ELR (cell line): ENCODE results near the gene GABRG3.

ENCODE experiments used
- DNase-seq: peaks from one replicate; pipeline ENCODE4 v3.0.0-alpha.2; 2015; ENCODE audit warnings: low read depth

Gene GABRG3

DNA sequence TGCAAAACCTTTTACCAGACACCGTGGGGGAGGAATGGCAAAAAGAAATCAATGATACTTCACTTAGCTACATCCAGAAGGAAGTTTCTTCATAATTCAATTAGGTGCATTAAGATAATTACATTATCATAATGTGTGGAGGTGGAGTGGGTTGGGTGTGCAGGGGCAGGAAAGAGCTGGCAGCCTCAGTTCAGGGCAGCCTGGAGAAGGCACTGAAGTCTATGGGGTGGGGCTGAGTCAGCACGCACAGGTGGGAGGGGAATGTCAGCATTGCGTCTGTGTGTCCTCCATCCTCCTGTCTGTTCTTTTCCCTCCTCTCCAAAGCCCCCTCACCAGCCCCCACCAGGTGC is 278.8 kb downstream of the GABRG3 start:
- no peak for DNase-seq

DNA sequence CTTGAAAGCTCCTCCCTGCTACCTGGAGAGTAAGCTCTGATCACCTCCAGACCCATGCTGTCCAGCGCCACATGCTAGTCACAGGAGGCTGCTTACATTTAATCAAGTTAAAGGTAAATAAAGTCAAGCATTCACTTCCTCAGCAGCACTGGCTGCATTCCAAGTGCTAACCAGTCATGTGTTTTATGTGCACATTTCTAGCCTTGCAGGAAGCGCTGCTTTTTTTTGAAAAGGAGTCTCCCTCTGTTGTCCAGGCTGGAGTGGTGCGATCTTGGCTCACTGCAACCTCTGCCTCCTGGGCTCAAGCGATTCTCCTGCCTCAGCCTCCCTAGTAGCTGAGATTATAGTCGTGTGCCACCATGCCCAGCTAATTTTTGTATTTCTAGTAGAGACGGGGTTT is 279.2 kb downstream of the GABRG3 start:
- no peak for DNase-seq

DNA sequence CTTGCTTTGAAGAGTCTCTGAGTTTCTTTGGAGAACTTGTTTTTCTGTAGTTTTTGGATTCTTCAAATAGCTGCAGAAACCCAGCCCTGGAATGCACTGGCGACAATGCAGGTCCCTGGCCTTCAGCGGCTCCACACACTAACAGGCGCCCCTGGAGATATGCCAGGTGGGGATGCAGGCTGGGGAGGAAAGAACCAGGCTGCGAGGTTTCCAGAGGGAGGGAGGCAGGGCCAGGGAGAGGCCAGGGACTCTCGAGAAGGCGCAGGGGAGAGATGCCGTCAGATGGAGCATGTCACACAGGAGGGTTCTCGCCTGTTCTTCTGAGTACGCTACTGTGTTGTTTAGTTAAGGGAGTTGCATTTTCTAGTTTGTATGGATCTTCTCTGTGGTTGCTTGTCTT is 283.1 kb downstream of the GABRG3 start:
- no peak for DNase-seq

DNA sequence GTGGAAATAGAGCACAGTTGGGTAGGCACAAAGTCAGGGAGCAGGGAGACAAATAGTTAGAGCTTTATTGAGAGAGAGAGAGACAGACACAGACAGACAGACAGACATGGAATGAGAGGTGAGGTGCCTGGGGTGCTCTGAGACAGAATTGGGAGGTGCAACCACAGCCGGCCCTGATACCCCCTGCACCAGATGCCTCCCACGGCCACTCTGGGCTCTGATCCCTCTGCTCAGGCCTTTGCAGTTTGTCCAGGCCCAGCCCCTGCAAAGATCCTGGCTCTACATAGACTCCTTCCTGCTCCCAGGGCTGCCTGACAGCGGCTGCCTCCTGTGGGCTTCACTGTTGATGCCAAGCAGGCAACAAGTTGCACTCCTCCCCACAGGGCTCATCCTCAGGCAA is 283.8 kb downstream of the GABRG3 start:
- DNase-seq = no peak

- DNase-seq = no peak
Observed at GRCh38 chr15:27256446-27256845, 285.5 kb downstream of the GABRG3 start.

- DNase-seq = no peak
Observed at GRCh38 chr15:27258287-27258686, 287.3 kb downstream of the GABRG3 start.

- DNase-seq = no peak
Observed at GRCh38 chr15:27260523-27260922, 289.5 kb downstream of the GABRG3 start.

DNA sequence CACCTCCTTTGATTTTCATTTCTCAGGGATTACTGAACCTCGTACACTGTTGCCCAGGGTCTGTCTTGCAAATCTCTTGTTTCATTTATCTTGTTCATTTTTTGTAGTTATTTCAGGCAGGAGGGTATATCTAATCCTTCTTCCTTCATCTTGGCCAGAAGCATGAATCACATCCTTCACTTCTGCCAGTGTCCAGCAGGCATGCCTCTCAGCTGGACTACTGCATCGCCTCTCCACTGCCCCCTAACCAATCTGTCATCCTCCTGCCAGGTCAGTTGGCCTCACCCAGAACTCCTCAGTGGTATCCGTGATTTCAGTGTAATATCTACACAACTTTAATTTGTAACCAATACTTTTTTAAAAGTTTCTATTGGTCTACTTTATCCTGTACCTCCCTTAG is 297.9 kb downstream of the GABRG3 start:
- DNase-seq = no peak

DNA sequence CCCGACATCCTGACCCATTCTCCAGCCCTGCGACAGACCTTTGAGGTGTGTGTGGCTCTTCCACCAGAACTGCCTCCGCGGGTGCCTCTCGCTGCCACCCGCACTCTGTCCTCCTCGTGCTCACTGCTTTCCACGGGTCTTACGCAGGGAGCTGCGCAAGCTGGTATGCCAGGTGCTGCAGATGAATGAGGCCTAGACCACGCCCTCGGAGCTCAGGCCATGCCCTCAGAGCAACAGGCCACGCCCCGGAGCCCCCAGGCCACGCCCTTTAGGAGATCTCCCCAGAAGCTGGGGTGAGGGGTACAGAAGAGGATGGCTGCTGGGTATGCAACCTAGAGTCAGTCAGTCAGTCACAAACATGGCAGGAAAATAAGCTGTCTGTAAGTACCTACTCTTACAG is 300.3 kb downstream of the GABRG3 start:
- no peak for DNase-seq

DNA sequence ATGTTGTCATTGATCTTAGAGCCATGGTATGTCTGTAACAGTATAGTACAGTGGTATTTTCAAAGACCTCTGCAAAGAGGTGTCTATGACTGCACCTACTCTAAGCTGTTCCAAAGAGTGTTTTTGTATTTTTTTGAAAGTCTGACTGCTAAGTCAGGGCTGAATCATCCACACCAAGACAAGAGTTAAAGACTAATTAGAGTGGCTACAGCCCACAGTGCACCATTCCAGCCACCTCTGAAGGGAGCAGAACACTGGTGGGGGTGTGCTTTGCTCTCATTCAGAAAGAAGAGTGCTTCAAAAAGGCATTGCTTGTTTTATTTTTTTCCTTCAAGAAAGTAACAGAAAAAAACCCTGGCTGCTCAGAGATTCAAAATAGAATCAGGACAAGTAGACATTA is 301.4 kb downstream of the GABRG3 start:
- no peak for DNase-seq

DNA sequence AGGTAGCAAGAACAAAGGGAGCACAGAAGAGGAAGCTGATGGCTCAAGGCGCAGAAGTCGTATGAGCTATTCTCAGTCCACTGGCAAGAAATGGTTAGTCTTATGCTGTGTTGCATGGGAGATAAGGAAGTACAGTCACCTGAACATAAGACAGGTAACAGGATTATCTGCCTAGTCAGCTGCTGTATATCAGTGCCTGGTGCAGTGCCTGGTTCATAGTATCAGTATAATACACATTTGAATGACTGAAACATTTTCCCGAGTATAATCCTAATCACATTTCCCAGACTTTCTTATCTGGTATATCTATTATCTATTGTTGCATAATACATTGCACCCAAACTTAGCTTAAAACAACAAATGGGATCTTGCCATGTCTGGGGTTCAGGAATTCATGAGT is 302.5 kb downstream of the GABRG3 start:
- no peak for DNase-seq

DNA sequence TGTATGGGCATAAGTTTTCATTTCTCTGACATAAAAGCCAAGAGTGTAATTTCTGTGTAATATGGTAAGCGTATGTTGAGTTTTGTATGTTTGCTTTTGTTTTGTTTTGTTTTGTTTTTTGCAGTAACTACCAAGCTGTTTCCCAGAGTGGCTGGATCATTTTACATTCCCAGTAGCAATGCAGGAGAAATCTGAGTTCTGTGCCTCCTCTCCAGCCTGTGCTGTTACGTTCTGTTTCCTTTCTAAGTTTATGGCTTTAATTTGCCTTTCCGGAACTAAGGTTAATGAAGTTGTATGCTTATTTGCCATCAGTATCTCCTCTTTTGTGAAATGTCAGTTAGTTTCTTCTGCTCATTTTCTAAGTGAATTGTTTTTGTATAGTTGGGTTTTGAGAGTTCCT is 307.8 kb downstream of the GABRG3 start:
- no peak for DNase-seq

DNA sequence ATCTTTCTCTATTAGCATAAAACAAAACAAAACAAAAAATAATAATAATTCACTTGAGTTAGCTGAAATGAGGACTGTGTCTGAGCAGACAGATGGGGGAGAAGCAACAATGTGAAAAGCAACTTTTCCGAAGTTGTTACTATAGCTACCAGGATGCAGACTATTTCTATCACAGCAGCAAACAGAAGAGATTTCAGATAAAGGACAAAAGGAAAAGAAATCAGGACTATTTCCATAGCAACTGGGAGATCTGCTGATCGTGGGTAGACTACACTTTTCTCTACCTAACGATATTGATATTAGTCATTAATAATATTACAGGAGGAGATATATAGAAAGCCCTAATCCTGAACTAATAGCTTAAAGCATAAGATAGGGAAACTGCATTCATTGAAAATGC is 321.7 kb downstream of the GABRG3 start:
- DNase-seq = no peak

DNA sequence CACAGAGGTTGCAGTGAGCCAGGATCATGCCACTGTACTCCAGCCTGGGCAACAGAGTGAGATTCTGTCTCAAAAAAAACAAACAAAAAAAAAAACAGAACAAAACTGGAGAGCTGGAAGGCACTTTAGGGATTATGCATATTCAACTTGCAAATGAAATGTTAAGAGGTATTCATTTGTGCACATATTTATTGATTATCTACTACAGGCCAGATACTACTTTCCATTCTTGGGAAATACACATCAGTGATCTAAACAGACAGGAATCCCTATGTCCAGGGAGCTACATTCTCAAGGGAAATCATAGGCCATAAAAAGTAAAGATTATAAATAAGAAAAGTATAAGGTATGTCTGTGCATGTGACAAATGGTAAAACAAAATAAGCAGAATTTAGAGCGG is 322.6 kb downstream of the GABRG3 start:
- no peak for DNase-seq

GRCh38 chr15:27317736-27318135 is 346.8 kb downstream of the GABRG3 start:
- no peak for DNase-seq

DNA sequence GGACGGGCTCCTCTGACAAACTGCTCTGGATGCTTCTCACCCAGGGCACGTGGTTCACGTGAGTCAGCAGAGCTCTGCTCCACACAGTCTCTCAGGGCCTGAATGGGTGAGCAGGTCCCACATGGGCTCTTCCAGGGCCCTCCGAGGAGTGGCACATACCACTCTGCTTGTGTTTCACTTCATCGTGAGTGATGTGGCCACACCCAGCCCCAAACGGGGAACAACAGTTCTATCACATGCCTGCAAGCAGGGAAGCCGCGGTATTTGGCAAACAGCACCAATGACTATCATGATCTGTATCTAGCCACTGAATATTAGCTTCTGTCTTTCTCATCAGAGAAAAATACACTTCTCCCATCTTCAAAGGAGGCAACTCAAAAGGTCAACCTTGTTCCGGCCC is 352.8 kb downstream of the GABRG3 start:
- DNase-seq = no peak

- no peak for DNase-seq
Observed at GRCh38 chr15:27324886-27325615, 354.1 kb downstream of the GABRG3 start.

DNA sequence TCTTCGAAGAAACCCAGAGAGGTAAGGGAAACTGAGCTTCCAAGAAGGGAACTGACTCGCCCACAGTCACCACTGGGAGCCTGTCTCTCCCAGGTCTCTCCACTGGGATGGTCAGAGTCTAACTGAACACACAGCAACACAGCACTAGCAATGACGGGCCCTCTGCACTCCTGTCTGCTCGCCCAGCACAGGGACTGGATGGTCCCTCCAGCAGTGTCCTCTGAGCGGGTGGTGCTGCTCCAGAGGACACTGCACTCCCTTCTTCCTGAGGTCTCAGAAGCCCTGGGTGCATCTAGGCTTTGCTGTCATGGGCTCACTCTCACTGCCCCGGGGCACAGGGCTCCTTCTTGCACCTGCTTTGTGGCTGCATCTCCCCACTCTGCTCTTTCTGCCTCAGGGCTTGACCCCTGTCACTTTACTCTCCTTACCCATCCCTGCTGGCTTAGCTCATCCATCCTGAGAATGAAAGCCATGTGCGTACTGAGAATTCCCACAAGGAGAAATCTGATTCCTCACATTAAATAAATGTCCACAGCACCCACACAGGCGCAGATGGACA is 356.6 kb downstream of the GABRG3 start:
- no peak for DNase-seq

GRCh38 chr15:27328186-27328585 is 357.2 kb downstream of the GABRG3 start:
- DNase-seq = no peak

DNA sequence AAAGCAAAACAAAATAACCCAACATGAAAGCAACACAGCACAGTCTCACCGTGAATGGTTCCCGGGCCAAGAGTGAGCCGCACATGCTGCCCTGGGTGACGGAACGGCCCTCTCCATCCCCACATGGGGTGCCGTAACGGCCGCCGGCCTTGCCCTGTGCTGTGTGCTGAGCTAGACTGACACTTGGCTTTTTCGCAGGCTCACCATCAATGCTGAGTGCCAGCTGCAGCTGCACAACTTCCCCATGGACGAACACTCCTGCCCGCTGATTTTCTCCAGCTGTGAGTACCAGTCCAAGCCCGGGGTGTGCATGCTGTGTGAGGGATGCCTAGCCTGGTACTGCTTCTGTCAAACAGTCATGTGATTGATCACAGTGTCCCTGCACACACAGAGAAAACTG is 357.6 kb downstream of the GABRG3 start:
- no peak for DNase-seq

DNA sequence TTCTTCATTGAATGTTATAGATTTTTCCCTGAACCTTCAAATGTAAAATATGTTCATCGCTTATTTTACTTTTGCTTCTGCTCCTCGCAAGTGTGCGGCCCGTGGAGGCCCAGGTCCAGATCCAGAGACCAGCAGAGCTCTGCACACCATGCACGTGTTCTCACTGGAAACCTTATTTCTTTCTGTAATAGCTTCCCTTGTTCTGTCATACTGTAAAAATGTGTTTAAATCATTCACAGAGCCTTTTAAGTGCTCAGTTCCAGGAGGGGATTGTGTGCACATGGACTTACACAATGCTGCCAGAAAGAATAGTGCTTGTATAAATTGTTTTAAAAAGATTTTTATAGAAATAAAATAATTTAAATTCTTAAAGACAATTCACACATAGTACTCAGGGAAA is 359.3 kb downstream of the GABRG3 start:
- no peak for DNase-seq

DNA sequence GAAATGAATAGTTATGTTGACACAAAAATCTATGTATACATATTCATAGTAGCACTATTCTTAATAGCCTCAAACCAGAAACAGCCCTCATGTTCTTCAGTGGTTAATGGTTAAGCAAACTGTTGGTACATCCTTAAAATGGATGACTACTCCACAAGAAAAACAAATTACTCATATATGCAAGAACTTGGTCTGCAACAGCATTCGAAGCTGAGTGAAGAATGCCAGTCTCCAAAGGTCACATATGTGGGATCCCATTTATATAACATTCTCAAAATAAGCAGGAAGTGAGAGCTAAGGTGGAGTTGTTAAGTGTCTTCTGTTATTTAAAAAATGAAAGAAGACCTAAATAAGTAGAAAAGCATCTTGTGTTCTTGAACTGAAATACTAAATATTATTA is 365.7 kb downstream of the GABRG3 start:
- no peak for DNase-seq

GRCh38 chr15:27339138-27339537 is 368.2 kb downstream of the GABRG3 start:
- no peak for DNase-seq

GRCh38 chr15:27341780-27342343 is 370.9 kb downstream of the GABRG3 start:
- no peak for DNase-seq
